WERI-Rb-1 (cell line): Measurements from ENCODE around the gene NOC3L.

Experiments
- DNase-seq: peaks from one replicate; pipeline ENCODE4 v3.0.0-alpha.2; 2020
- H3K27ac ChIP-seq: fragments of 250-450 bp; sonication (Bioruptor Pico); 2 replicates; pipeline ENCODE4 v1.5.1; 2020; ENCODE audit warnings: mild to moderate bottlenecking, moderate library complexity
- H3K27me3 ChIP-seq: fragments of 250-450 bp; sonication (Bioruptor Pico); 2 replicates; pipeline ENCODE4 v1.5.1; 2021; ENCODE audit warnings: mild to moderate bottlenecking, low read depth, moderate library complexity; ENCODE audit not compliant: insufficient read depth, severe bottlenecking
- H3K36me3 ChIP-seq: fragments of 250-450 bp; sonication (Bioruptor Pico); 2 replicates; pipeline ENCODE4 v1.5.1; 2020; ENCODE audit warnings: mild to moderate bottlenecking, moderate library complexity
- H3K4me3 ChIP-seq: 2 replicates; pipeline ENCODE4 v1.5.1; 2011; ENCODE audit warnings: low read depth, mild to moderate bottlenecking, control low read depth, low read length
- H3K9me3 ChIP-seq: fragments of 250-450 bp; sonication (Bioruptor Pico); 2 replicates; pipeline ENCODE4 v1.5.1; 2021; ENCODE audit warnings: mild to moderate bottlenecking, moderate library complexity; ENCODE audit not compliant: severe bottlenecking
- CTCF ChIP-seq: IDR thresholded peaks from 2 replicates; pipeline ENCODE4 v1.5.1; 2011; ENCODE audit warnings: low read depth, mild to moderate bottlenecking, control low read depth, inconsistent platforms, low read length

NOC3L gene

GRCh38 chr10:94362360-94363250, at the start of gene NOC3L:
Gene NOC3L (minus strand): TSS chr10:94362939. CDS start chr10:94362838, 101 bp downstream.
- Histone ChIP-seq H3K27me3 (no peaks in the 10 kb centered on the region), H3K27ac (peak within 1 kb of the TSS; percentile 60), H3K4me3 (peak within 1 kb of the TSS; percentile 67), H3K9me3 (no peaks in the 10 kb centered on the region), H3K36me3 (peaks cover 28% of the 10 kb centered on the region)
- DNase-seq = peak; percentile 96
- peak; percentile 82 for TF ChIP-seq CTCF

DNA sequence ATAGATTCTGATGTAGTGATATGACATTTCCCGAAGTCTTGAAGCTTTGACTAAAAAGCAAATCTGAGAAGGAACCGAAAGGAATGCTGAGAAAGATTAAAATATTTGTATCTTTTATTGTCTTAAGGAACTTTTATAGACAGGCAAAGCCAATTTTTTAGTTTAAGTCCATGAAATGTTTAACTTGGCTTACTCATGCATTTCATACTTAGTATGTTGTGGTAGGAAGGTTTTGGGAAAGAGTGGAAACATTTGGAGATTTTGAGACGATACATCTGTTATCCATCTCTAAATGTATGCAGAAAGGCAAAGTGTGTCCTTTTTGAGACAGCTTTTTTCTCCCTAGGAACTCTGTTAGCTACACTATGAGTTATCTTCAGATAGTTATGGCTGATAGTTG, 49.7 kb upstream of the NOC3L start:
- TF ChIP-seq CTCF = no peak
- Histone ChIP-seq H3K9me3 (no peaks in the 10 kb centered on the region), H3K27me3 (no peaks in the 10 kb centered on the region), H3K36me3 (no peaks in the 10 kb centered on the region), H3K27ac (no peak overlapping the region), H3K4me3 (no peak overlapping the region)
- no peak for DNase-seq

DNA sequence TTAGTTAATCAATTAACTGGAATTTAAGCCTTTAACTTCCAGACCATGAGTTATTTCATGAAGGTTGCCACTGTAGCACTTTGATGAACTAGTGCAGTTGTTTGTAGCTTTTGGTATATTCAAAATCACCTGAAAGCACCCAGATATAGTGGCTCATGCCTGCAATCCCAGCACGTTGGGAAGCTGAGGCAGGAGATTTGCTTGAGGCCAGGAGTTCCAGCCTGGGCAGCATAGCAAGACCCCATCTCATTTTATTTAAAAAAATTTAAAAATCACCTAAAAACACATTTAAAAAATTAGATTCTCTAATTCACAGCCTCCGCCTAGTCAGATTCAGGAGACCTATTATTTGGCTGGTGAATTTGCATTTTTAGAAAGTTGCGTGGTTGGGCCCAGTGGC, 48.6 kb upstream of the NOC3L start:
- Histone ChIP-seq H3K27me3 (no peaks in the 10 kb centered on the region), H3K4me3 (no peak overlapping the region), H3K27ac (no peak overlapping the region), H3K9me3 (no peaks in the 10 kb centered on the region), H3K36me3 (no peaks in the 10 kb centered on the region)
- DNase-seq = no peak
- TF ChIP-seq CTCF = no peak

GRCh38 chr10:94409021-94409657, 46.4 kb upstream of the NOC3L start:
- Histone ChIP-seq H3K36me3 (no peaks in the 10 kb centered on the region), H3K27ac (no peak overlapping the region), H3K9me3 (no peaks in the 10 kb centered on the region), H3K4me3 (no peak overlapping the region), H3K27me3 (no peaks in the 10 kb centered on the region)
- DNase-seq = no peak
- no peak for TF ChIP-seq CTCF

DNA sequence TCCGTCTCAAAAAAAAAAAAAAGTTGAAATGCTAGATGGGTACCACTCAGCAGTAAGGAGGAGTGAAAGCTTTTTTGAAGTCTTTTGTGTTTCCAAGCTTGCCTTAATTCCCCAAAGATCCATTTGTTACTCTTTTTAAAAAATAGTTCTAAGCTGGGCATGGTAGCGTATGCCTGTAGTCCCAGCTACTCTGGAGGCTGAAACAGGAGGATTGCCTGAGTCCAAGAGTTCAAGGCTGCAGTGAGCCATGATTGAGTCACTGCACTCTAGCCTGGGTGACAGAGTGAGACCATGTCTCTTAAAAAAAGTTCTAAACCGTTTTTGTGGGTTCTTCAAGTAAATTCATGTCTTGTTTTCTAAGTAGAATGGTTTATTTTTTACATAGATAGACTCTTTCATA, 44.9 kb upstream of the NOC3L start:
- TF ChIP-seq CTCF = no peak
- no peak overlapping the region for H3K4me3 ChIP-seq
- no peaks in the 10 kb centered on the region for H3K9me3 ChIP-seq
- no peaks in the 10 kb centered on the region for H3K27me3 ChIP-seq
- no peaks in the 10 kb centered on the region; the same call in 1 of the 2 replicates for H3K36me3 ChIP-seq
- no peak overlapping the region for H3K27ac ChIP-seq
- no peak for DNase-seq
